ENCODE data around the gene EDN3. TPM values are rescaled to one million over a fixed set of nuclear protein-coding genes. Genes with fewer than 3 reads are reported as not detected.
"Not testable (repeated sequence)": the region's sequence is repeated elsewhere in the genome, so short reads cannot be mapped to it uniquely, and the experiment has no call there.

The EDN3 gene
- total RNA-seq, 1 donor from 2014 or later: not detected

- H3K9me3 Mint-ChIP-seq: no peaks in the 10 kb centered on the region
- peaks cover 7% of the 10 kb centered on the region for H3K27me3 Mint-ChIP-seq (ENCODE audit: low read depth)
These were observed 31.4 kb downstream of the EDN3 start for GRCh38 chr20:59331721-59332329.

DNA sequence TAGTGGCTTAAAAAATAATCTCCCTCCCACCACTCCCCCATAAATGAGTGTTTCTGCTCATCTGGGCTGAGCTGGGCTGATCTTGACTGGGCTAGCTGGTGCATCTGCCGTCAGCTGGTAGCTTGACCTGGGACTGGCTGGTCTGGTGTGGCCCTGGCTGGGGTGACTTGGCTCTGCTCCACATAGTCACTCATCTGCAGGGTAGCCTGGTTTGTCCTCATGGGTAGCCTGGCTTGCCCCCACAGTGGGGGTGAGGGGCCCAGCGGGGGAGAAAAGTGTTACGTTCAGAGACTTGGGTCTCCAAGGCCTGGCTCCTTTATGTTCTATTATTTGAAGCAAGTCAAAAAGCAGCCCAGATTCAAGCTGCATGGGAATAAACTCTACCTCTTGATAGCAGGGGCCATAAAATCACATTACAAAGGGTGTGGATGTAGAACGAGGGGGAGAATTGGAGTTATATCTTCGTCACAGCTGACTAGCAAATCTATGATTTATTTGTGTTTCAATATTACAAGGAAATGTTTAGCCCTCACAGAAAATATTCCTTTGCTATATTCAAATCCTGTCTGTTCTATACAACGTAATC is 32.9 kb downstream of the EDN3 start:
- Mint-ChIP-seq H3K27me3 (ENCODE audit: low read depth) (peaks cover 7% of the 10 kb centered on the region), H3K4me1 (ENCODE audit: low read depth) (no peaks in the 10 kb centered on the region), H3K36me3 (ENCODE audit: low read depth) (no peaks in the 10 kb centered on the region), H3K27ac (no peak overlapping the region), H3K9me3 (no peaks in the 10 kb centered on the region), H3K4me3 (ENCODE audit: low read depth) (no peak overlapping the region)
- intact Hi-C loops (cut with micrococcal nuclease): no loop called here
- DNase-seq (ENCODE audit: low spot score): no peak

More at GRCh38 chr20:59331721-59332329, 31.4 kb downstream of the EDN3 start:
- H3K27ac Mint-ChIP-seq: no peak overlapping the region
- DNase-seq (ENCODE audit: low spot score): no peak
- H3K4me3 Mint-ChIP-seq (ENCODE audit: low read depth): no peak overlapping the region
- H3K4me1 Mint-ChIP-seq (ENCODE audit: low read depth): no peaks in the 10 kb centered on the region
- no peaks in the 10 kb centered on the region for H3K36me3 Mint-ChIP-seq (ENCODE audit: low read depth)
- intact Hi-C loops (cut with micrococcal nuclease): no loop called here

DNA sequence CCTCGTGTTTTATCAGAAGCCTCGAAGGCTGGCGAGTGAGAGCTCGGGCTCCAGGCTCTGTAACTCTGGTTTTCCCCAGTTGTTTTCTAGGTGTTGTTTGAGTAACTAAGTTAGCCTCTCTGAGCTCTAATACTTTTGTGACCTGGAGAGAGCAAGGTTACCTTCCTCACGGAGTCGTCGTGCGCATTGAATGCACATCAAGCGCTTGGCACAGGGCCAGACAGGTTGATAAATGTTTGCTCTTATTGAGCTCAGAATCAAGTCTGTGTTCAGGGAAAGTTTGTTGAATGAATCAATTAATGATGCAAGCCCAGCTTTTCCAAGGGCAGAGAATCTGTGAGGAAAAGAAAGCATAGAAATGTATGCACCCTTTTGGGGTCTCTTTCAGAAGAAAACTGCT is 33.5 kb downstream of the EDN3 start:
- Mint-ChIP-seq H3K27me3 (ENCODE audit: low read depth) (peaks cover 7% of the 10 kb centered on the region), H3K27ac (no peak overlapping the region), H3K4me1 (ENCODE audit: low read depth) (no peaks in the 10 kb centered on the region), H3K36me3 (ENCODE audit: low read depth) (no peaks in the 10 kb centered on the region), H3K9me3 (no peaks in the 10 kb centered on the region), H3K4me3 (ENCODE audit: low read depth) (no peak overlapping the region)
- intact Hi-C loops (cut with micrococcal nuclease): no loop called here
- no peak for DNase-seq (ENCODE audit: low spot score)

DNA sequence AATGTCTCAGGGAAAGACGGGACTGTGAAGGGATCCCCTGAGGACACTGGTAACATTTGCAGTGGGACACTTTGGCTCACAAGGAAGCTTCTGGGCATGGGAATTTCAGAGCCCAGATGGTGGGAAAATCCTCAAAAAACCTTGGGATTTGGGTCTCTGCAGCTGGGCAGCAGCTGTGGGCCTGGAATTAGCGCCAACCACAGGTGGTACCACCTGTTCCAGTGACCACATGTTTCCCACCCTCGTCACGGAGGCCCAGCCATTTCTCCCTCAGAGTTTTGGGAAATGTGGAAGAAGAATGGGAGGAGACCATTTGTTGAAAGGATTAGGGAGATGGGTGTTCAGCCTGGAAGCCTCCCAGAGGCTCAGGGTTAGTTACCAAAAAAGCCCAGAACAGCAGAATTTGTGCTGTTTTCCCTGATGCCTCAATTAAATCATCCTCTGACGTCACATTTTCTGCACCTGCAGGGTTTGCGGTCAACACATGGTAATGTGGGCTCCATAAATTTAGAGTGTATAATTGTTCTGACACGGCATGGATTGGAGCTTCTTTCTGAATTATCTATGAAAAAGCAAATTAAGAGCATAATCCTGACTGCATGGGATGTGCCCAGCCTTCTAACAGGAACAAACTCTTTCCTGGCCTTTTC is 34.4 kb downstream of the EDN3 start:
- no peak for DNase-seq (ENCODE audit: low spot score)
- H3K4me3 Mint-ChIP-seq (ENCODE audit: low read depth): no peak overlapping the region
- intact Hi-C loops (cut with micrococcal nuclease): no loop called here
- no peak overlapping the region for H3K27ac Mint-ChIP-seq
- peaks cover 4% of the 10 kb centered on the region for H3K27me3 Mint-ChIP-seq (ENCODE audit: low read depth)
- H3K9me3 Mint-ChIP-seq: no peaks in the 10 kb centered on the region
- no peaks in the 10 kb centered on the region for H3K36me3 Mint-ChIP-seq (ENCODE audit: low read depth)
- no peaks in the 10 kb centered on the region for H3K4me1 Mint-ChIP-seq (ENCODE audit: low read depth)

DNA sequence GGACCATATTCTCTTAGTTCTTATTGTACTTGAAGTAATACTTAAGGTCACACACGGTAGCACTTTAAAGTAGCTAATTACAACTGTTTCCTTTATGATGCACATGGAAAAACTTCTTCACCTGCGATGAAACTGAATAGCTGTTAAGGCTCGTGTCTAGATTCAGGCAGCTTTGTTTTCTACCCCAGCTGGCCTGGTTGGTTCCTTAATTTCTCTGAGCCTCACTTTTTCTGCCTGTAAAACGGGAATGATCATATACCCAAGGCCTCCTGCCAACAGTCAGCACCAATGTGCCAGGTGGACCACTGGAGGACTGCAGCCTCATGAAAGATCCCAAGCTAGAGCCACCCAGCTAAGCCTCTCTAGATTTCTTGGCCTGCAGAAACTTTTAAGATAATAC is 35.0 kb downstream of the EDN3 start:
- Mint-ChIP-seq H3K27ac (no peak overlapping the region), H3K4me1 (ENCODE audit: low read depth) (no peaks in the 10 kb centered on the region), H3K9me3 (no peaks in the 10 kb centered on the region), H3K4me3 (ENCODE audit: low read depth) (no peak overlapping the region), H3K27me3 (ENCODE audit: low read depth) (peaks cover 4% of the 10 kb centered on the region), H3K36me3 (ENCODE audit: low read depth) (no peaks in the 10 kb centered on the region)
- intact Hi-C loops (cut with micrococcal nuclease): no loop called here
- no peak for DNase-seq (ENCODE audit: low spot score)

- intact Hi-C loops (cut with micrococcal nuclease): no loop called here
- Mint-ChIP-seq H3K36me3 (ENCODE audit: low read depth) (no peaks in the 10 kb centered on the region), H3K4me1 (ENCODE audit: low read depth) (no peaks in the 10 kb centered on the region), H3K9me3 (no peaks in the 10 kb centered on the region), H3K27me3 (ENCODE audit: low read depth) (no peaks in the 10 kb centered on the region), H3K4me3 (ENCODE audit: low read depth) (no peak overlapping the region), H3K27ac (no peak overlapping the region)
- no peak for DNase-seq (ENCODE audit: low spot score)
These were observed 36.1 kb downstream of the EDN3 start for GRCh38 chr20:59336540-59336939.

- H3K9me3 Mint-ChIP-seq; H3K4me3 Mint-ChIP-seq (ENCODE audit: low read depth); H3K36me3 Mint-ChIP-seq (ENCODE audit: low read depth); DNase-seq (ENCODE audit: low spot score); H3K27ac Mint-ChIP-seq; H3K27me3 Mint-ChIP-seq (ENCODE audit: low read depth); H3K4me1 Mint-ChIP-seq (ENCODE audit: low read depth); intact Hi-C loops (cut with micrococcal nuclease): not testable (repeated sequence)
These were observed 38.0 kb downstream of the EDN3 start for GRCh38 chr20:59338444-59338843.

DNA sequence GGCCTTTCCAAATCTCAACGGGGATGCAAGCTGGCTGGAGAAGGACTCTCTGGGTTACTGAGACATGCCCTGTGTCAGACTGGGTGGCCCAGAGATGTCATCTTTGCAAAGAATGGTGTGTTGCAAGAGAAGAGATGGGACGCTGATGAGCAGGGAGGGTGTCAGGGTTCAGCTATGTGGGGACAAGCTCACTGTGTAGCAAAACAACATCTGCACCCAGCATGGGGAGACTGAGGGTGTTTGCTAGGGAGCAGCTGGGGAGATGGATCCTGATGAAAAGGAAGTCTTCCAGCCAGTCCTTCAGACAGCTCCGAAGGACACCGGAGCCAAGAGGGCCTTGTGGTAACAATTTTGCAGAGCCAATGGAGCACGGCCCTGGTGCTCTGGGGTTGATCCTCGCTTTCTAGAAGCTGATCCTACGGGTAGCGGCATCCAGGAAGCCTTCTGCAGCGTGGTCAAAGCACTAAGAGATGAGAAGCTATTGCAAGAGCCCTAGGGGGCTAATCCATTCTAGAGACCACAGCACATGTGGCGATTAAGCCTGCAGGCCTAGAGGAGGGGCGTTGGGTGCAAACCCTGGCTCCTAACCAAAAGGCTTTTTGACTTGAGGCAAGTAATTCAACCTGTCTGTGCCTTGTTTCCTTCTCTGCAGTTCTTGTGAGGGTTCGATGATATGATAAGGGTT is 39.9 kb downstream of the EDN3 start:
- intact Hi-C loops (cut with micrococcal nuclease): no loop called here
- no peak for DNase-seq (ENCODE audit: low spot score)
- Mint-ChIP-seq H3K27me3 (ENCODE audit: low read depth) (no peaks in the 10 kb centered on the region), H3K4me1 (ENCODE audit: low read depth) (no peaks in the 10 kb centered on the region), H3K9me3 (no peaks in the 10 kb centered on the region), H3K4me3 (ENCODE audit: low read depth) (no peak overlapping the region), H3K27ac (no peak overlapping the region), H3K36me3 (ENCODE audit: low read depth) (no peaks in the 10 kb centered on the region)

- H3K4me1 Mint-ChIP-seq (ENCODE audit: low read depth); H3K4me3 Mint-ChIP-seq (ENCODE audit: low read depth); H3K9me3 Mint-ChIP-seq; DNase-seq (ENCODE audit: low spot score); H3K27me3 Mint-ChIP-seq (ENCODE audit: low read depth); intact Hi-C loops (cut with micrococcal nuclease); H3K36me3 Mint-ChIP-seq (ENCODE audit: low read depth); H3K27ac Mint-ChIP-seq: not testable (repeated sequence)
These were observed 41.0 kb downstream of the EDN3 start for GRCh38 chr20:59341285-59342022.

GRCh38 chr20:59342023-59342957 is 41.9 kb downstream of the EDN3 start:
- no peaks in the 10 kb centered on the region for H3K36me3 Mint-ChIP-seq (ENCODE audit: low read depth)
- H3K4me3 Mint-ChIP-seq (ENCODE audit: low read depth): no peak overlapping the region
- DNase-seq (ENCODE audit: low spot score): no peak
- intact Hi-C loops (cut with micrococcal nuclease): no loop called here
- no peaks in the 10 kb centered on the region for H3K9me3 Mint-ChIP-seq
- H3K4me1 Mint-ChIP-seq (ENCODE audit: low read depth): no peaks in the 10 kb centered on the region
- no peak overlapping the region for H3K27ac Mint-ChIP-seq
- no peaks in the 10 kb centered on the region for H3K27me3 Mint-ChIP-seq (ENCODE audit: low read depth)

- intact Hi-C loops (cut with micrococcal nuclease): no loop called here
- no peak for DNase-seq (ENCODE audit: low spot score)
- Mint-ChIP-seq H3K27ac (no peak overlapping the region), H3K36me3 (ENCODE audit: low read depth) (no peaks in the 10 kb centered on the region), H3K4me3 (ENCODE audit: low read depth) (no peak overlapping the region), H3K27me3 (ENCODE audit: low read depth) (no peaks in the 10 kb centered on the region), H3K9me3 (no peaks in the 10 kb centered on the region), H3K4me1 (ENCODE audit: low read depth) (no peaks in the 10 kb centered on the region)
These were observed 45.6 kb downstream of the EDN3 start for GRCh38 chr20:59346061-59346460.

DNA sequence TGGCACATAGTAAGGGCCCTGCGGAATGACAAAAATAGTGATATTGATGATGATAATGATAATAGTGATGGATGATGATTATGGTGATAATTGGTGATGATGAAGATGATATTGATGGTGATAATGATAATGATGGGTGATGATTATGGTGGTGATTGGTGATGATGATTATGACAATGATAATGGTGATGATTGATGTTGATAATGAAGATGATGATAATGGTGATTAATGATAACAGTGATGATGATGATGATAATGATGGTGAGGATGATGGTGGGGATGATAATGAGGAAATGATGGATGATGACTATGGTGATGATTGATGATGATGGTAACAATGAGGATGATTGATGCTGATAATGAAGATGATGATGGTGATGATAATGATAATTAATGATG is 48.9 kb downstream of the EDN3 start:
- Mint-ChIP-seq H3K27ac (no peak overlapping the region), H3K9me3 (no peaks in the 10 kb centered on the region), H3K4me3 (ENCODE audit: low read depth) (no peak overlapping the region), H3K27me3 (ENCODE audit: low read depth) (no peaks in the 10 kb centered on the region), H3K4me1 (ENCODE audit: low read depth) (no peaks in the 10 kb centered on the region), H3K36me3 (ENCODE audit: low read depth) (no peaks in the 10 kb centered on the region)
- intact Hi-C loops (cut with micrococcal nuclease): no loop called here
- no peak for DNase-seq (ENCODE audit: low spot score)
